Ureter (tissue), 1 donor: ENCODE data around the gene WSB1. TPM values are rescaled to one million over a fixed set of nuclear protein-coding genes. Genes with fewer than 3 reads are reported as not detected.
A peak's percentile ranks its signal among the peaks of the same experiment; 100 is the strongest.
"Not testable (repeated sequence)": the region's sequence is repeated elsewhere in the genome, so short reads cannot be mapped to it uniquely, and the experiment has no call there.

Experiments used
- DNase-seq: peaks from one replicate; pipeline ENCODE4 v3.0.0-alpha.2; 2020; ENCODE audit warnings: low spot score
- total RNA-seq: library from RNA; stranded (reverse); gene quantifications from one replicate; pipeline ENCODE4 v1.2.4, GENCODE V29; 2023
- donor health status: DM: yes; HTN: yes; CAD: no.

Gene WSB1
- total RNA-seq, 1 donor from 2014 or later: 204 TPM

DNA sequence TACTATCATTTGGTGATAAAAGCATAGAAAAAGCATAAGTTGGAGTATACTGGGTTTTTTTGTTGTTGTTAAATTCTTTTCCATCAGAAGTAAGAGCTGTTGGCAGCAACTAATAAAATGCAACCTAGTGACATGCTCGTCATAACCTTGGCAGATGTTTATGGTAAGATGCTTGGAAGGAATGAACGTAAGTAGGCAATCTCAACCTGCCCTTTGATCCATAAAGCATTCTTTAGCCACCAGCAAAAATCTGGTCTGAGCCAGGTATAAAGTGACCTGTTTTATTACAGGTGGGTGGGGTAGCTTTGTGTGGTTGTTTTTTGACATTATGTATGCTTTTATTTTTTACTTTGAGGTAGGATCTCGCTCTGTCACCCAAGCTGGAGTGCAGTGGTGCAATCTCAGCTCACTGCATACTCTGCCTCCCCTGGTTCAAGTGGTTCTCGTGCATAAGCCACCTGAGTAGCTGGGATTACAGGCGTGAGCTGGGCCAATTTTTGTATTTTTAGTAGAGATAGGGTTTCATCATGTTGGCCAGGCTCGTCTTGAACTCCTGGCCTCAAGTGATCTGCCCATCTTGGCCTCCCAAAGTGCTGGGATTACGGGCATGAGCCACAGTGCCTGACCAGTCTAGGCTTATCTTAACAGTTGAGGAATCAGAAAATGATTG is 22.0 kb downstream of the WSB1 start:
- DNase-seq: no peak

DNA sequence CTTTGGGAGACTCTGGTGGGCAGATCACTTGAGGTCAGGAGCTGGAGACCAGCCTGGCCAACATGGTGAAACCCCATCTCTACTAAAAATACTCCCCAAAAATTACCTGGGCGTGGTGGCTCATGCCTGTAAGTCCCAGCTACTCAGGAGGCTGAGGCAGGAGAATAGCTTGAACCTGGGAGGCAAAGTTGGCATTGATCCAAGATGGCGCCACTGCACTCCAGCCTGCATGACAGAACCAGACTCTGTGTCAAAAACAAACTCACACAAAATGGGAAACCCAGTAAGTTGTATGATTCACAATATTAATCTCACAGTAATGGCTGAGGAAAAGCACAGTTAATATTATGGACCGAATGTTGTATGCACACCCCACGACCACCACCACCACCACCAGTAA is 24.3 kb downstream of the WSB1 start:
- DNase-seq: no peak

DNA sequence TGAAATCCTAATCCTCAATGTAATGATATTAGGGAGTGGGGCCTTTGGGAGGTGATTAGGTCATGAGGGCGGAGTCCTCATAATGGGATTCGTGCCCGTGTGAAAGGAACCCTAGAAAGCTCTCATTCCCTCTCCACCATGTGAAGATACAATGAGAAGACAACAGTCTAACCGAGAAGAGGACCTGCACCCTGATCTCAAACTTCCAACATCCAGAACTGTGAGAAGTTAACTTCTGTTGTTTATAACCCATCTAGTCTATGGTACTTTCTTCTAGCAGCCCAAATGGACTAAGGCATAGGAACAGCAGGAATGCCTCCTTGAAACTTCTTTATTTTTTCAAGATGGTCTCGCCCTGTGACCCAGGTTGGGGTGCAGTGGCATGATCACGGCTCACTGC is 24.7 kb downstream of the WSB1 start:
- no peak for DNase-seq

DNA sequence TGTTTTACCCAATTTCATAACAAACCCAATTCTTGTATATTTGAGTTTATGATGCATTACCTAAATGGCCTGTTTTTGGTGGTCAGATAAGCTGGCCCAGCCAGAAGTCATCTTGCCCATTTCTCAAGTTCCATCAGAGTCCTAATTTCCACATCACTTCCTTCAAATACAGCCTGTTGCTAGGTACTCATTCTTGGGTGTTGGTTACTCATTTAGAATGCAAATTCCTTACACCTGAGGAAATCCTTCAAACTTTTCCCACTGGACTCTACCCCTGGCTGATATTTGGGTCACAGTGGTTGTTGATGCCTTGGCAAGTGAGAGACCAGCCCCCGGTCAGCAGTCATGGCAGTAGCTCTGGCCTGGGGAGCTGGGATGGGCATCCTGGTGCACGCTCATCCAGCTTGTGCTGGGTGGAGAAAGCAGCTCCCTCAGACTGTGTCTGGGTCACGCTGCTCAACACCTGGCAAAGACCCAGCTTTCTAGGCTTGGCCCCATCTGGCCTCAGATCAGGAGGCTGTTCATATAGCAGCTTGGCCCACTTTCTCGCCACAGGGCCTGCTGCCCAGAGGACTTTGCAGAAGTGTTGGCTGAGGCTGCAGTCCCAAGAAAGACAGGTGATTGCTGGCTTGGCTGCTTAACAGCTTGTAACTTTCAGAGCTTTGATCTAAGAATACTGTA is 25.8 kb downstream of the WSB1 start:
- DNase-seq: peak; percentile 72

DNA sequence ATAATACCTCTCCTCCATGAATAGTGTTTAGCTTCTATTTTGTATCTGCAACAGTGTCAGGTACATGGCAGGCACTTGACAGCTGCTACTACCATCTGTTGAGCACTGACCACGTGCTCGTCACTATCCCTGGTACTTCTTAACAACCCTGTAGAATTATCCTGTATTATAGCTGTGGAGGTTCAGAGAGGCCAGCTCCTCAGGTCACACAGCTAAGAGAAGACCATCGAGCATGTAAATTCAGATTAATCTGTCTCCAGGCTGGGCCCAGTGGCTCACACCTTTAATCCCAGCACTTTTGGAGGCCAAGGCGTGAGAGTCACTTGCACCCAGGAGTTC is 26.3 kb downstream of the WSB1 start:
- DNase-seq: no peak

DNA sequence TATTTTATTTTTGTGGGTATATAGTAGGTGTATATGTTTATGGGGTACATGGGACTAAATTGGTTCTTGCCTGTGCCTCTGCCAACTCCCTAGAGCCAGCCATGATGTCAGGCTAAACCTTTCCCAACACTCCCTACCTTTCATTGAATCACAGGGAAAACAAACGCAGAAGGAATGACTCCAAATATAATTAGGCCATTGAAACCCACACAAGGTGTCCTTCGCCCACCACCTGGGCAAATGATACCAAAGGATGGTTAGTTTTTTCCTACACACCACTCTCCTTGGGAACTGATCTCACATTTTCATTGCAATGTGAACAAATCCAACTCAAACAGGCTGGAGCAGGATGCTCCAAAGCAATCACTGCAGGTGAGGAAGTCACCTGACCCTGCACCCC is 27.5 kb downstream of the WSB1 start:
- DNase-seq: no peak

DNA sequence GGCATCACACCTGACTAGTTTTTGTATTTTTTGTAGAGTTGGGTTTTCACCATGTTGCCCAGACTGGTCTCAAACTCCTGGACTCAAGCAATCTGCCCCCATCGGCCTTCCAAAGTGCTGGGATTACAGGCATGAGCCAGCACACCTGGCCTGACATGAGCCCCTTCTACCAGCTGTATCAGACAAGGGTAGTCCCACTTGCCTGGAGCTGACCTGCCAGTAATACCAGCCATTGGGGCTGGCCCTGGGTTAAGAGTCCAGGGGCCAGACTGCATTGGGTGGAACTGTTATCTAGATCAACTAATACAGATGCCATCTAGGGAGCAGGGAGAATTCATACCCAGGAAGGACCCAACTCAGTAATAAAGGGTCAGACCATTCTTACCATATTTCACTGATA is 28.1 kb downstream of the WSB1 start:
- no peak for DNase-seq

DNA sequence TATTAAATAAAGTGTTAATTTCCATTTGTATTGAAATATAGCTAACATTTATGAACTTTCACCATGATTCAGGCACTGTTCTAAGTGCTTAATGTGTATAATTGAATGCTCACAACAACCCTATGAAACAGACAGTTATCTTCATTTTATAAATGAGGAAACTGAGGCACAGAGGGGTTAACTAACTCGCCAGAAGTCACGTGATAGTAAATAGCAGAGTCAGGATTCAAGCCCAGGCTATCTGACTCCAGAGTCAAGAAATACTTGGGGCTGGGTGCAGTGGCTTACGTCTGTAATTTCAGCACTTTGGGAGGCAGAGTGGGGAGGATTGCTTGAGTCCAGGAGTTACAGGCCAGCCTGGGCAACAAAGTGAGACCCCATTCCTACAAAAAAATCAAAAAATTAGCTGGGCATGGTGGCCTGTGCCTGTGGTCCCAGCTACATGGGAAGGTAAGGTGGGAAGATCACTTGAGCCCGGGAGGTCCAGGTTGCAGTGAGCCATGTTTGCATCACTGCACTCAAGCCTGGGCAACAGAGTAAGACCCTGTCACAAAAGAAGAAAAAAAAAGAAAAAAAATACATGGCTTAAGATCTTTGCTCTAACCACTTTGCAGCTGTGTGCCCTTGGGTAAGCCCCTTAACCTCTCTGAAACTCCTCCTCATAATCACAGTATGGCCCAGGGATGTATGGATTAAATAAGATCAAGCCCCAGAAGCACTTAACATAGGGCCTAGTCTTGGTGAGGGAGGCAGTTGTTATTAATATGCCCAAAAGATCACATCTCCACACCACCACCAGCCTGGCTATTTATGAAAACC is 29.0 kb downstream of the WSB1 start:
- no peak for DNase-seq

DNA sequence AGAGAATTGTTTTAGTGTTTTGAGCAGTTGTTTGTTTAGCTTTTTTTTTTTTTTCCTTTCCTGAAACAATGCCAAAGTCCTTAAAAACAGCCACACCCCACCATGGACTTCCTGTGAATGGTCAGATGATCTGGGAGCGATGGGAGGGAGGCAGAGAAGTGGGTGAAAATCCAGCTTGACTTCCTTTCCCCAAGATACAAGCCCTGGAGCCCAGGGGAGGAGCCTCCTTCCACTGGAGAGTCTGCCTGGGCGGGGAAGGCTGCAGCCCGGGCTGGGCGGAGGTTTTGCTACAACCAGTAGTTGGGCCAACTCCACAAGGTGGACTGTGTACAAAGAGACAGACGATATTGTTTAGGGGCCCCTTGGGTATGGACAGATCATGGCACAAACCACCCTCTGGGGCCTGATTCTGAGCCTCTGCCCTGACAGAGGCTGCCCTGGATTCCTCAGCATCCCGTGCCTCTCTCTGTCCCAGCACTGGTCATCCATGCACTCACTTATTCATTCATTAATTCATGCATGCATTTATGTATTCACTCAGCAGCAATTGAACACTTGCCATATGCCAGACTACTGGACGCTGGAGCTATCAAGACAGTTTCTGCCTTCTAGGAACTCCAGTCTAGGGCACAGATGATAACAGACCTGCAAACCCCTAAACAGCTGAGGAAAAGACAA is 29.8 kb downstream of the WSB1 start:
- DNase-seq: peak; percentile 84

DNA sequence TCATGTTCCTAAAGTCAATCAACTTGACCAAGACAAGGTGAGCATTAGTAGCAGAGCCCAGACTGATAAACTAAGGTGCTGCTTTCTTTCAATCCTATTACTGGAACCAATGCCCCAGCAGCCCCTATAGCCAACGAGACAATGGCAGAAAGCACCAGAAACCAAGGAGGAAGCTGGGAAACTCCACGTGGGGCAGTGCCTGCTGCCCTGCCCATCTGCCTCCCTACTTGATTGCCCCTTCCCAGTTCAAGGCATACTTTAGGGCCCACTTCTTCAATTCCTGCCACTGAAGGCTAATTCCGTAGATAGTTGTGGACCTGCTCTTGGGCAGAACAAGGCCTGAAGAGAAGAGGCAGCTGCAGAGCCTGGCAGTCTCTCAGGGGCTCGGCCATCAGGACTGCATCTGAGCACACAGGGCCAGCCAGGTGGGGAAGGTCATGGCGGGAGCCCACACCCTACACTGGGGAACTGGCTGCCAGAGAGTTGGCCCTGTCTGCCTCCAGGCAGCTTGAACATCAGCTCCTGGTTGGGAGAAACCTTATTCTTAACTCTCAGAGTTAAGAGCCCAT is 30.9 kb downstream of the WSB1 start:
- DNase-seq: no peak

DNA sequence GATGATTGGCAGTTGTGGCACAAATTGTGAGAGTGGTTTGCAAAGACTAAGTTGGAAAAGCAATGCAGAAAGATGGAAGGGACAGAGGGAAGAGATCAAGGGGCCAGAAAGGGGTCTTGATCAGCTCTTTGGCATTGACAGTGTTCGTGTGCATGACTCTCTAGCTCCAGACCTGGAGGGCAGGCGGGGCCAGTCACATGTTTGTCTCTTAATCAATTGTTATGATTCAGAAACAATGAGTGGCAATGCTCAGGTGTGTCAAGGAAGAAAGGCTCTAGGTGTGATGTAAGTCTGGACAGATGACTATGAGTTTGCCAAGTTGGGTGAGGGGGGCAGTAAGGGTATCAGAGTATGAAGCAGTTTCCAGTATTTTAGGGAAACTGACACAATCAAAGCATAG is 32.1 kb downstream of the WSB1 start:
- no peak for DNase-seq

DNA sequence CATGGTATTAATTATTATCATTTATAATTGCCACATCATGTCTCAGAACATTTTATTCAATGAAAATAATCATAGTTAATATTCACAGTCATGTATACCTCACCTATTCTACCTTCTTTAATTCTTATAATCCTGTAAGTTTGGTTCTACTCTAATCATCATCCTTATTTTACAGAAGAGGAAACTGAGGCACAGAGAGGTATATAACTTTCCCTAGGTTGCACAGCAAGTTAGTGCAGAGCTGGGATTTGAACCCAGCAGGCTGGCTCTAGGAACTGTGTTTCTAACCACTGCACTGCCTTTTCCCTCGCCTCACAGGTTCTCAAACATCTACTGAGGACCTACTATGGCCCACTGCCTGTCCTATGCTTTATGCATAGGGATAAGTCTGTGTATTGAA is 32.7 kb downstream of the WSB1 start:
- DNase-seq: no peak

DNA sequence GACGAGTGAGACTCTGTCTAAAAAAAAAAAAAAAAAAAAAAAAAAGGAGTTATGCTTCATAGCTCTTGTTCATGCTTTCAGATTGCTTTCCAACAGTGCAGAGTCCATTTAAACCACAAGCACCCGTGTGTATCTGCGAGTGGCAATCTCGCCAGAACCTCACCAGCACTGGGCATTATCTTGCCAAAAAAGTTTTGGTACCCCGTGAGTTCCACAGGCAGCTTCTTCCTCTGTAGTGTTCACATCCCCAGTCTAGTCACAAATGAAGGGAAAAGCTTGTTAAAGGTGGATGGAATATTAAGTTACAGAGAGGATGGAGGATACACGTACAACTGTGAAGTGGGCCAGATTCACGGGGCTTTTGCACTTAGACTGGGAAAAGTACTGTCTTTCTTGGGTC is 33.5 kb downstream of the WSB1 start:
- DNase-seq: no peak

DNA sequence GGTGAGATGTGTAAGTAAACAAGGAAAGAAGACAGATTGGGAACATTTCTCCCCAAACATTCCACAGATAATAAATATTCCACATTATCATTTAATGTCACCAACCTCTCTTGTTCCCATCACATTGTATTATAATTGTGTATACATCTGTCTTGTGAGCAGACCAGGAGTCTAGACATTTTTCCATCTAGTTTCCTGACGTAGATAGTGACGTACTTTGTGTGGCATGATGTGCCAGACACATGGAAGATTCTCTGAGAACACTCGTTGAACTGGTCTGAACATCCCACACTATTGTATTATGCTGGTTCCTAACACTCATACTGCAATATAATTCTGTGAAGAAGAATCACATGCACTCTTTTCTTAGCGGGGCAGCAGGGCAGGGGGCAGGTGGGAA is 34.0 kb downstream of the WSB1 start:
- DNase-seq: no peak

DNA sequence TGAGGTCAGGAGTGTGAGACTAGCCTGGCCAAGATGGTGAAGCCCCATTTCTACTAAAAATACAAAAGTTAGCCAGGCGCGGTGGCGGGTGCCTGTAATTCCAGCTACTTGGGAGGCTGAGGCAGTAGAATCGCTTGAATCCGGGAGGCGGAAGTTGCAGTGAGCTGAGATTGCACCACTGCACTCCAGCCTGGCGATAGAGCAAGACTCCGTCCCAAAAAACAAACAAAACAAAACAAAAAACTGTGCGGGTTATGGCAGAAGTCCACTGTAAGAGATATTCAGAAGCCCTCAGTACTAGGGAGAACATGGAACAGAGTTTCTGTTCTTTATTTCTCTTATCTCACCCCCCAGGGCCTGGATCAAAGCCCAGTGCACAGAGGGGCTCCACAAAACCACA is 34.8 kb downstream of the WSB1 start:
- not testable (repeated sequence) for DNase-seq

DNA sequence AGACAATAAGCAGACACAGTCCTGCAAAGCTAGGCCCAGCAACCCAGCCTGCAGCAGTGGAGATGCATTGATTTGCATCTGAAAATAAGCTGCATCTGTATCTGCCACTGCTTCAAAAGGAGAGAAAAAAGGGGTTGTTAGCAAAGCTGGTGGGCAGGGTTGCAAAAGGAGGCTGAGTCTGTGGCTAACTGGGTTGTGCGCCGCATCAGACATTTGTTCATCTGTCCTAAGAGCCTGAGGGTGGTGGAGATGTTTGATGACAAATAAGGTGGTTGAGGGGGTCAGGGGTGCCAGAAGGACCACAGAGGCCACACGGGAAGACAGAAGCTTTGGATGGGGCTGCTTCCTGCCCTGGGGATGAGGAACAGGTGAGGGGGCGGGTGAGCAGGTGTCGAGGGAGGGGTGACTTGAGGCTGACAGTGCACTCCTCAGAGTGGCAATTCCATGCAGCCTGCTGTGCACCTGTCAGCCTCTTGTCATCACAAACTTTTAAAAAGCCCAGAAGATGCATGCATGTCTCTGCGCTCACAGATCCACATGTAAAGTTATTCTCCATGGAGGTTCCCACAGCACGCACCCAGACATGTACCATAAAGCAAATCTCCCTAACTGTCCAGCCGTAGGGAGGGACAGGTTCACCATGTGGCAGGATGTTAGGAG is 35.4 kb downstream of the WSB1 start:
- DNase-seq: no peak

DNA sequence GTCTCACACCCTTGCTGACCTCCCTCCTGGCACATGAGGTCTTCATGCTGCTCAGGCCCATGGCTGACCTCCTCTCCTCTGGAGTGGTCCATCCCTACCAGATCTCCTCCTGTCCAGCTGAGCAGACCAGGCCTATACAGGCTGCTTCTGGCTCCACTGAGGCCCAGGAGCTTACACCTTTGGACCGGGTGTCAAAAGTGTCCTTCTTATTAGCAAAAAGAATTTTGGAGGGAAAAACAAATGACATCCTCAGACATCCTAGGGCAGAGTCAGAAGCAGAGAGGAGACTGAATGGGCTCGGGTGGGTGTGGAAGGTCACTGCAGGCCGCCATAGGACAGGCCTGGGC is 38.1 kb downstream of the WSB1 start:
- DNase-seq: no peak

DNA sequence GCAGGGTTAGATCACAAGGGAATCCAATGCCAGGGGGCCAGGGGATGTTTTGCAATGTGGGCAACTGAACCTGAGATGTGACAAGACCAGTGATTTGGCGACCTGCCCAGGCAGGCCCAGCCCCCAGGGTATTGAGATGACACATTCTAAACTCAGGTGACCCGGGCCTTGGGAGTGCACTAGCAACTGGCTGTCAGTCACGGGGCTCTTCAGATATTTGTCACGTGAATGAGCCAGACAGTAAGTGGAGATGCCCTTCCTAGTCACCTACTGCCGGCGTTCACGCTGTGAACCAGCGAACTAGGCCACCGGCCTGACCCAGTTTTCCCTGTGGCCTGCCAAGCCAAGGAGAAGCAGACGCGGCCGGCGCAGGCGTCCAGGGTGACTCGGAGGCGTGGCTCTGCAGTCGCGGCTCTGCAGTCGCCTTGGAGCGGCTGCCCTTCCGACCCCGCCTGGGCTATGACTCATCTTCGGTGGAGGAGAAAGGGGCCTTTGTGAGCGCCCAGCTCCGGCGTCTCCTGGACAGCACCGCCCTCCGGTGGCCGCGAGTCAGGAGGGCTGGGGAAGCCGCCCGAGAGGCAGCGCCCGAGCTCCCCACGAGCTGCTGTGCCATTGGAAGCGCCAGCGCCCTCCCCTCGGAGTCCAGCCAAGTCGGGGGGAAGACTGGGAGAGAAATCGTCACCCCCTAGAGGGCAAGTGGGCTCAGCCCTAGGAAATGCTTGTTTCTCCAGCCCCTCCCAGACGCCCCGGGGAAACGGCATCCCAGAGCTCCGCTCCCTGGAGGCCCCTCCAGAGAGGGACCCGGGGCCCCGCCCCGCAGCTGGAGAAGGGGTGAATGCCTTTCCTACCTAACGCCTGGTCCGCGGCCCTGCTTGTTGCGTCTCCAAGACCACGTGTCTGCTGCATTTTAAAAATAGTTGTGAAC is 38.8 kb downstream of the WSB1 start:
- DNase-seq: peak; percentile 98

DNA sequence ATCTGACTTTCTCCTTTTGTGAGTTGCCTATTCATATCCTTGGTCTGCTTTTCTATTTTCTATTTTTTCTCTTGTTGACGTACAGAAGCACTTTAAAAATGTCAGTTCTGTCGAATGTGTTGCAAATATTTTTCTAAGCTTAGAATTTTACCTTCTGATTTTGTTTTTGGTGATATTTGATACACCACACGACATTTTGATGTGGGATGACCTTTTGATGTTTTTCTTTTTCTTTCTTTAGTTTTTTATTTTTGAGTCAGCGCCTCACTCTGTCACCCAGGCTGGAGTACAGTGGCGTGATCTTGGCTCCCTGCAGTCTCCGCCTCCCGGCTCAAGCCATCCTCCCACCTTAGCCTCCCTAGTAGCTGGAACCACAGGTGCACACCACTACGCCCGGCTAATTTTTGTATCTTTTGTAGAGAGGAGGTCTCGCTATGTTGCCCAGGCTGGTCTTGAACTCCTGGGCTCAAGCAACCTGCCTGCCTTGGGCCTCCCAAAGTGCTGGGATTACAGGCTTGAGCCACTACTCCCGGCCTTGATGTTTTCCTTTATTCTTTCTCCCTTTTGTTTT is 39.6 kb downstream of the WSB1 start:
- no peak for DNase-seq

DNA sequence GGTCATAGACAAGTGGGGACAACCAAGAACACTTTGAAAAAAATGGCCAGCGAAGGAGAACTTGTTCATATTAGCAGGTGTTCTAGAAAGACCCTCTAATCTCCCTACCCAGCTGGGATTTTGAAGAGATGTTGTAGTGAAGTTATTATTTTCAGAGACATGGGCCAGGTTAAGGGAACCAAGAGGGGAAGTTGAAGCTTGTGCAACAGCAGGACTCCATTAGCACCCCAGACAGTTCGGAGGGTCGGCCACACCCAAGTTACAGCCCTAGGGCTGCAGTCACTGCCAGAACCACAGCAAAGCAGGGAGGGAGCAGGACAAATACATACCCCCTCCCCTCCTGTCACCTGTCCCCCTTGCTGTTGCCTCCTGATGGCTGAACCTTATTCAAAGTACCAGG is 42.3 kb downstream of the WSB1 start:
- no peak for DNase-seq
